Activated T-cell treated with anti-CD3 and anti-CD28 coated beads, Interleukin-2, amount 50 U/mL, for 24 hours (primary cell): ENCODE data around the gene ARX.

Experiments used
- DNase-seq: peaks from one replicate; pipeline ENCODE4 v3.0.0-alpha.2; 2020
- H3K27ac Mint-ChIP-seq: 2 replicates; pipeline ENCODE4 v1.8.0; 2020; ENCODE audit warnings: mild to moderate bottlenecking, mixed read lengths
- H3K27me3 Mint-ChIP-seq: 2 replicates; pipeline ENCODE4 v1.8.0; 2020; ENCODE audit warnings: mixed read lengths
- H3K36me3 Mint-ChIP-seq: 2 replicates; pipeline ENCODE4 v1.8.0; 2020; ENCODE audit warnings: low read depth, mixed read lengths
- H3K4me1 Mint-ChIP-seq: 2 replicates; pipeline ENCODE4 v1.8.0; 2020; ENCODE audit warnings: low read depth, mixed read lengths
- H3K4me3 Mint-ChIP-seq: 2 replicates; pipeline ENCODE4 v1.8.0; 2020; ENCODE audit warnings: mild to moderate bottlenecking, moderate library complexity, mixed read lengths
- H3K9me3 Mint-ChIP-seq: 2 replicates; pipeline ENCODE4 v1.8.0; 2020; ENCODE audit warnings: mixed read lengths

Gene ARX

DNA sequence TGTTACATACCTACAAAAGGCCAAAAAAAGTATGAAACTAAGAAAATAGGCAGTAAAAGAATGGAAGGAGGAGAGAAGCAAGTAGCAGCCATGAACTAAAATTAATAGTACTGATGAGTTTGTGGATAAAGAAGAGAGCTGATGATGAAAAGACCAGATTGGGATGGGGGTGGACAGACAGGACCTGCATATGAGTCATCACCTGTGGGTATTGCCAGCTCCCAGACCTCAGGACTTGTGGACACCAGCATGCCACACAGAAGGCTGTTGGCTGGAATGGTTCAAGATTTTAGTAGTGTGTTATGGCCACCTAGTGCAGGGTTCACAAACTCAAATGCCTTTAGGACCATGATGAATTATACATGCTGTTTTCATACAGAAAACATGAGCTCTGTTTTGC, 58.9 kb downstream of the ARX start:
- Mint-ChIP-seq H3K4me1 (peaks cover 1% of the 10 kb centered on the region), H3K27me3 (peaks cover 13% of the 10 kb centered on the region), H3K4me3 (no peak overlapping the region), H3K36me3 (peaks cover 8% of the 10 kb centered on the region), H3K27ac (no peak overlapping the region), H3K9me3 (no peaks in the 10 kb centered on the region)
- no peak for DNase-seq

- H3K27ac Mint-ChIP-seq = no peak overlapping the region
- no peak overlapping the region for H3K4me3 Mint-ChIP-seq
- H3K27me3 Mint-ChIP-seq = peaks cover 16% of the 10 kb centered on the region
- peaks cover 1% of the 10 kb centered on the region for H3K4me1 Mint-ChIP-seq
- no peaks in the 10 kb centered on the region for H3K9me3 Mint-ChIP-seq
- peaks cover 8% of the 10 kb centered on the region for H3K36me3 Mint-ChIP-seq
- DNase-seq = no peak
These were observed 60.3 kb downstream of the ARX start for GRCh38 chrX:24955372-24955930.

DNA sequence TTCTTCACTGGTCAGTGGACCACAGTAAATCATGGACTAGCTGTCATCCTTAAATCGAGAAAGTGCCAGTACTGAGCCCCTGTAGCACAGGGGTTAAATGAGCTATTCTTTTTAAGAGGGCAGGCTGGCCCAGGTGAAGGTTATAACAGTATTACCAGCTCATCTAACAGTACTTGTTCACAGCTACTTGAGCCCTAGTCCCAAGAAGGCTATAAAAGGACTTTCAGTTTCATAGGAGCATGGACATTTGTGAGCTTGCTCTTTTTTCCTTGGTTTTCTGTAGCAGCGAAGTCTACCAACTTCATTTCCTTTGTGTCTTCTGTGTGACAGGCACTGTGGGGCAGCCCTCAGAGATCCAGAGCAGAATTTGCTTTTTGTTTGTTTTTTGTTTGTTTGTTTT, 61.0 kb downstream of the ARX start:
- H3K4me3 Mint-ChIP-seq = no peak overlapping the region
- H3K27me3 Mint-ChIP-seq = peaks cover 16% of the 10 kb centered on the region
- no peak for DNase-seq
- H3K4me1 Mint-ChIP-seq = peaks cover 1% of the 10 kb centered on the region
- peaks cover 8% of the 10 kb centered on the region for H3K36me3 Mint-ChIP-seq
- H3K9me3 Mint-ChIP-seq = no peaks in the 10 kb centered on the region
- no peak overlapping the region for H3K27ac Mint-ChIP-seq
